GM04504 (cell line): Measurements from ENCODE around the gene MBOAT2.
"Not testable (repeated sequence)": the region's sequence is repeated elsewhere in the genome, so short reads cannot be mapped to it uniquely, and the experiment has no call there.

Experiments used
- DNase-seq: peaks from one replicate; pipeline ENCODE4 v3.0.0-alpha.2; 2012; ENCODE audit warnings: low read depth

MBOAT2 gene

GRCh38 chr2:9003616-9004337 lies at the start of gene MBOAT2:
TSS of gene MBOAT2 (minus strand) at chr2:9003684. CDS start at chr2:9003614, 70 bp downstream.
- peak; percentile 74 for DNase-seq

- DNase-seq = no peak
Observed at GRCh38 chr2:9052821-9053533, 49.5 kb upstream of the MBOAT2 start.

GRCh38 chr2:9051451-9051850 lies 48.0 kb upstream of the MBOAT2 start:
- DNase-seq = not testable (repeated sequence)

- no peak for DNase-seq
Observed at GRCh38 chr2:9050122-9050809, 46.8 kb upstream of the MBOAT2 start.

- no peak for DNase-seq
Observed at GRCh38 chr2:9045595-9045994, 42.1 kb upstream of the MBOAT2 start.

GRCh38 chr2:9043491-9043890 lies 40.0 kb upstream of the MBOAT2 start:
- not testable (repeated sequence) for DNase-seq

GRCh38 chr2:9037166-9037565 lies 33.7 kb upstream of the MBOAT2 start:
- no peak for DNase-seq

- no peak for DNase-seq
Observed at GRCh38 chr2:9033385-9034168, 30.1 kb upstream of the MBOAT2 start.

GRCh38 chr2:9032536-9033255 lies 29.2 kb upstream of the MBOAT2 start:
- DNase-seq = no peak

GRCh38 chr2:9032121-9032520 lies 28.6 kb upstream of the MBOAT2 start:
- DNase-seq = no peak

GRCh38 chr2:9031246-9031645 lies 27.8 kb upstream of the MBOAT2 start:
- no peak for DNase-seq

- no peak for DNase-seq
Observed at GRCh38 chr2:9030841-9031240, 27.4 kb upstream of the MBOAT2 start.

GRCh38 chr2:9030190-9030589 lies 26.7 kb upstream of the MBOAT2 start:
- DNase-seq = no peak

GRCh38 chr2:9029721-9030120 lies 26.2 kb upstream of the MBOAT2 start:
- DNase-seq = no peak

- no peak for DNase-seq
Observed at GRCh38 chr2:9027884-9028283, 24.4 kb upstream of the MBOAT2 start.

GRCh38 chr2:9025746-9026145 lies 22.3 kb upstream of the MBOAT2 start:
- no peak for DNase-seq

GRCh38 chr2:9024575-9024974 lies 21.1 kb upstream of the MBOAT2 start:
- no peak for DNase-seq

- no peak for DNase-seq
Observed at GRCh38 chr2:9021563-9022211, 18.2 kb upstream of the MBOAT2 start.

GRCh38 chr2:9020267-9020666 lies 16.8 kb upstream of the MBOAT2 start:
- no peak for DNase-seq

- no peak for DNase-seq
Observed at GRCh38 chr2:9018534-9018933, 15.1 kb upstream of the MBOAT2 start.

- DNase-seq = no peak
Observed at GRCh38 chr2:9018109-9018508, 14.6 kb upstream of the MBOAT2 start.
